Kidney epithelial cell (primary cell): ENCODE results near the gene ABCC8. TPM values are rescaled to one million over a fixed set of nuclear protein-coding genes. Genes with fewer than 3 reads are reported as not detected.

Source experiments
- DNase-seq: peaks from one replicate; pipeline ENCODE4 v3.0.0-alpha.2; 2010; ENCODE audit warnings: low read depth
- H3K27me3 ChIP-seq: 2 replicates; pipeline ENCODE4 v1.6.0; 2011; ENCODE audit warnings: low read length; ENCODE audit not compliant: control insufficient read depth, insufficient read depth
- H3K36me3 ChIP-seq: 2 replicates; pipeline ENCODE4 v1.5.1; 2011; ENCODE audit warnings: low read length; ENCODE audit not compliant: control insufficient read depth, insufficient read depth
- H3K4me3 ChIP-seq: 2 replicates; pipeline ENCODE4 v1.5.1; 2011; ENCODE audit warnings: low read depth, mild to moderate bottlenecking, control low read depth, low read length
- total RNA-seq: library from RNA; depleted of rRNA; stranded (reverse); fragments of >200 nt; gene quantifications from 2 replicates; pipeline ENCODE4 v1.2.3, GENCODE V29; 2015
- TF ChIP-seq, protein P1 (sequence below): IDR thresholded peaks from 2 replicates; pipeline ENCODE4 v1.5.1; 2011; ENCODE audit warnings: mild to moderate bottlenecking, moderate library complexity, low read length, control low read depth, inconsistent platforms; ENCODE audit not compliant: insufficient read depth, poor library complexity, severe bottlenecking

The ABCC8 gene
- total RNA-seq, 1 donor from 2014 or later: not detected

DNA sequence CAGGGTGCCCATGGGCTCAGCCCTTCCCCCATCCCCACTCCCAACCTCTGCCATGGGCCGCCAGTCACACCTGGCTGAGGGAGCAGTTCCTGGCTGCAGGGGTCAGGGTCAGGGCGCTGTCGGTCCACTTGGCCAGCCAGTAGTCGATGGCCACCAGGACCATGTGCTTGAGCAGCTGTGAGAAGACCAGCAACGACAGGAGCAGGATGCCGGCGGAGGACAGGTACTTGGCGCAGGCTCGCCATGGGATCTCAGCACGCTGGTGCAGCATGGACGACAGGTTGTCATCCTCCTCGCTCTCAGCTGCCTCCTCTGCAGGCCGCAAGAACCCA lies 69.9 kb downstream of the ABCC8 start:
- H3K4me3 ChIP-seq: no peak overlapping the region
- DNase-seq: no peak
- H3K27me3 ChIP-seq: peaks cover 9% of the 10 kb centered on the region
- TF ChIP-seq, protein P1, sequence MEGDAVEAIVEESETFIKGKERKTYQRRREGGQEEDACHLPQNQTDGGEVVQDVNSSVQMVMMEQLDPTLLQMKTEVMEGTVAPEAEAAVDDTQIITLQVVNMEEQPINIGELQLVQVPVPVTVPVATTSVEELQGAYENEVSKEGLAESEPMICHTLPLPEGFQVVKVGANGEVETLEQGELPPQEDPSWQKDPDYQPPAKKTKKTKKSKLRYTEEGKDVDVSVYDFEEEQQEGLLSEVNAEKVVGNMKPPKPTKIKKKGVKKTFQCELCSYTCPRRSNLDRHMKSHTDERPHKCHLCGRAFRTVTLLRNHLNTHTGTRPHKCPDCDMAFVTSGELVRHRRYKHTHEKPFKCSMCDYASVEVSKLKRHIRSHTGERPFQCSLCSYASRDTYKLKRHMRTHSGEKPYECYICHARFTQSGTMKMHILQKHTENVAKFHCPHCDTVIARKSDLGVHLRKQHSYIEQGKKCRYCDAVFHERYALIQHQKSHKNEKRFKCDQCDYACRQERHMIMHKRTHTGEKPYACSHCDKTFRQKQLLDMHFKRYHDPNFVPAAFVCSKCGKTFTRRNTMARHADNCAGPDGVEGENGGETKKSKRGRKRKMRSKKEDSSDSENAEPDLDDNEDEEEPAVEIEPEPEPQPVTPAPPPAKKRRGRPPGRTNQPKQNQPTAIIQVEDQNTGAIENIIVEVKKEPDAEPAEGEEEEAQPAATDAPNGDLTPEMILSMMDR: no peak
- H3K36me3 ChIP-seq: no peaks in the 10 kb centered on the region

DNA sequence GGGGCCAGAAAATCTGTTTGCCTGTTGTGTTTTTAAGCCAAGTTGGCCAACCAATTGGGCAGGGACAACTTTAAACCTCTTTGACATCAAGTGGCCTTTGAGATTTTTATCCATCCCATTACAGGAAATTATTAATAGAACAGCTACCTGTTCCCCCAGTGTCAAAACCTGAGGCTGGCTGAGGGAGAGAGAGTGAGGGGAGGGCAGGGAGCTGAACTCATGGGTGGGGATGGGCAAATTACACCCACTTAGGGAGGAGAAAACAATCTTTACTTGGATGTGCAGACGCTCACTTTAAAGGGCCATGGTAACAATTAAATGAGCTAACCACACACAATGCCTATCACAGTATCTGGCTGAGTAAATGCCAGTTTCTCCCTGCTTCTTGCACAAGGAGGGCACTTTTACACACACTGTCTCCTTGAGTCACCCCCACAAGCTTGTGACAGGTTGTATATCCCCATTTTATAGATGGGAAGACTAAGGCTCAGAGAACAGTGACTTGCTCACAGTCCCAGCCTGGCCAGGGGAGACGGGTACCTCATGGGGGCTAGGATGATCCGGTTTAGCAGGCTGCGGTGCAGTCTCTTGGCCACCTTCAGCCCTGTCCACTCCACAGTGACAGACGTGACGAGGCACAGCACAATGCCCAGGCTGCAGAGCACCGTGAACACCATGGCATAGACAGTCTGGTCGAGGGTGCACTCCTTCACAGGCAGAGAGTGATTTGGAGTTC lies 70.4 kb downstream of the ABCC8 start:
- Histone ChIP-seq H3K27me3 (peaks cover 9% of the 10 kb centered on the region), H3K36me3 (no peaks in the 10 kb centered on the region), H3K4me3 (no peak overlapping the region)
- DNase-seq: no peak
- TF ChIP-seq, protein P1: no peak

DNA sequence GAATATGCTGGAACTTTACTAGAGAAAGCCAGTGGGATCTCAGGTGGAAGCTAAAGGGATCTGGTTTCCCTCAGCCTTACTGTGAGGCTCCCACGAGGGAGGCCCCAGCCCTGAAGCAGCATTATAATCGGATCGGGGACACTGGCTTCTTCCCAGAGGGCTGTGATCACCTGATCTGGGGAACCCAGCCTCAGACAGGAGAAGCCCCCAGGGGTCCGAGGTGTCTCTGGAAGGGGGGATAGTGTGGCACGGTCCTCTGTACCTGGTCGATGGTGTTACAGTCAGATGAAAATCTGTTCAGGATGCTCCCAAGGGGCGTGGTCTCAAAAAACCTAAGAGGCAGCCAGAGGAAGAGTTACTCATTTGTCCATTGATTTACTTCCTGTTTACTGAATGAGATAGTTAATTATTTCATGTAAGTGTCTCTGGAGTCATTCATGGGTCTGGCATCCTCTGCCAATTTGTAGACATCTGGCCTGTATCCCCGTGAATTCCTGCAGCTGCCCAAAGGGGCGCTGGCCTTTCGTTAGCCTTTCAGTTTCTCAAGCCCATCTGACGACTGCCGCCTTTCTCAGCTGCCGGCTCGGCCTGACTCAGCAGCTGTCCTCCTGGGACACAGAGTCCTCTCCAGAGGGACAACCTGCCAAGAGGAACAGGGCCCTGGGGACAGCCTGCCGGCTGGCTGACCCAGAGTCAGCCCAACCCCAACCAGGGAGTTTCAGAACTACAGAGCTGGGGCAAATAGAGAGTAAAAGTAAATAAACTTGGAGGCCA lies 71.2 kb downstream of the ABCC8 start:
- TF ChIP-seq, protein P1: no peak

DNA sequence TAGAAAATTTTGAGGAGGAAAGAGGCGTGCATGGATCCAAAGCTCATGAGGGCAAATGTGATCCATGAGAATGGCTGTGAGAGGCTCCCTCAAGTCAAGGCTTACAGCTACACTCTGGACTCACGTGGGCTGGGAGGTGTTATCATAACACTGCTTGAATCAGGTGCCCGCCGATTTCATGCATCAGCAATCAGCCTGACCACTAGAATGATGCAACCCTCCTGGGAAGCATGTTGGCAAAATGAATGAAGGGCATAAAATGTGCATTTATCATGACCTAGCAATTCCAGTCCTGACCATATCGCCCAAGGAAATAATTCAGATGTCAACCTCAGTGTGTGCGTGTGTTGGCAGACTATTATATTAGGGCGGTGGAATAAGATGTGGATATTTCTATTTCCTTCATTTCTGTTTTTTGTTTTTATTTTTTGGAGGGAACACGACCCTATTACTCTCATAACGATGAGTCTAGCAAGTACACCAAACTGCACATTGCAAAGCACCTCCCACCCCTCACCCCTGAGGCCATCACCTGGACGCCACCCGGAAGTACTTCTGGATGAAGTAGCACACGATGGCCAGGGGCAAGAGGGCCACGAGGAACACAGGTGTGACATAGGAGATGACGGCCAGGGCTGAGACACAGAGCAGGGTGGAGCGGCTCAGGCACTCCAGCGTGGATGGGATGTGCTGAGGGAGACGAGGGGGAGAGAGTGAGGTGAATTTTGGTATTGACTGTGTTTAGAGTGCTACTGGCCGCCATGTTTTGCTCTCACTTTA lies 72.5 kb downstream of the ABCC8 start:
- Histone ChIP-seq H3K27me3 (peaks cover 16% of the 10 kb centered on the region), H3K36me3 (no peaks in the 10 kb centered on the region), H3K4me3 (no peak overlapping the region)
- TF ChIP-seq, protein P1: no peak
- DNase-seq: peak; percentile 72

More for the DNA sequence above, 71.2 kb downstream of the ABCC8 start:
- Histone ChIP-seq H3K27me3 (peaks cover 10% of the 10 kb centered on the region), H3K36me3 (no peaks in the 10 kb centered on the region), H3K4me3 (no peak overlapping the region)
- DNase-seq: no peak

DNA sequence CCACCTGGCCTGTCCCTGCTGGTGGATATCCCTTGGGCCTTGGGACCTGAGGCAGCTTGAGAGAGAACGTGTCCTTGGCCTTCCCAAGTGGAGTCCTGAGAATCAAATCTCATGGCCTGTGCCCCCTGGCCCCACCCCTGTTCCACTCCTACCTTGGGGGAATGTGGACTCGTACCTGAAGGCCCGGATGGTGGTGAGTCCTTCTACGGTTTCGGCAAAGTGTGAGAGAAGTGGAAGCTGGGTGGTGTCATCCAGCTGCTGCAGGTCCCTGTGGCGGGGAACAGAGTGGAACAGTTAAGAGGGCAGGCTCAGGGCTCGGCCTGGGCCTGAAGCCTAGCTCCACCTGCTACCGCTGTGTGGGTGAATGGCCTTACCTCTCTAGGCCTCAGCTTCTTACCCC lies 74.2 kb downstream of the ABCC8 start:
- DNase-seq: no peak
- TF ChIP-seq, protein P1: no peak
- H3K27me3 ChIP-seq: peaks cover 12% of the 10 kb centered on the region
- H3K36me3 ChIP-seq: no peaks in the 10 kb centered on the region
- no peak overlapping the region for H3K4me3 ChIP-seq
